B cell (primary cell): ENCODE results near the gene IL12B.

Experiments
- CTCF ChIP-seq: fragments of 200-600 bp; IDR thresholded peaks from one replicate; pipeline ENCODE4 v1.8.0; 2022; ENCODE audit warnings: antibody characterized with exemption, mild to moderate bottlenecking
- EZH2 ChIP-seq: IDR thresholded peaks from 2 replicates; pipeline ENCODE4 v1.6.1; 2012; ENCODE audit warnings: borderline replicate concordance, low read depth, mild to moderate bottlenecking, moderate library complexity, low read length; ENCODE audit not compliant: insufficient read depth, poor library complexity, severe bottlenecking

GRCh38 chr5:159269723-159270122 is 60.6 kb downstream of the IL12B start:
- TF ChIP-seq CTCF, result no peak
- no peak for TF ChIP-seq EZH2
